Ovary (tissue), 9 donors: Measurements from ENCODE around the gene CCT8. TPM values are rescaled to one million over a fixed set of nuclear protein-coding genes. Genes with fewer than 3 reads are reported as not detected.
"Not testable (repeated sequence)": the region's sequence is repeated elsewhere in the genome, so short reads cannot be mapped to it uniquely, and the experiment has no call there.

Experiments
- DNase-seq, 5 donors: peaks; one replicate each; pipeline ENCODE4 v3.0.0-alpha.2; 2019 to 2020
- H3K27ac ChIP-seq, 2 donors: fragments of 200-600 bp; one replicate each; pipeline versions ENCODE4 v1.5.1 to v1.8.0; 2019 to 2022
- H3K27me3 ChIP-seq: fragments of 200-600 bp; one replicate; pipeline ENCODE4 v1.8.0; 2022
- H3K36me3 ChIP-seq: fragments of 200-600 bp; sonication (generic); one replicate; pipeline ENCODE4 v1.5.1; 2019
- H3K4me1 ChIP-seq: one replicate; pipeline ENCODE4 v1.8.1; 2013; ENCODE audit warnings: mild to moderate bottlenecking, moderate library complexity; ENCODE audit not compliant: insufficient read depth
- H3K4me3 ChIP-seq: fragments of 200-600 bp; sonication (generic); one replicate; pipeline ENCODE4 v1.5.1; 2017
- H3K9me3 ChIP-seq, 2 donors: fragments of 200-600 bp in 1 of 2; sonication (generic) in 1 of 2; one replicate each; pipeline versions ENCODE4 v1.5.1 to v1.8.1; 2013 to 2019; ENCODE audit warnings: mild to moderate bottlenecking in 1 of 2, moderate library complexity in 1 of 2
- CTCF ChIP-seq, 3 donors: fragments of 450-650 bp in 2 of 3; fragments of 200-600 bp in 1 of 3; IDR thresholded peaks; one replicate each; pipeline versions ENCODE4 v1.5.1 to v1.8.0; 2016 to 2022; ENCODE audit warnings: antibody characterized with exemption in 3 of 3, mild to moderate bottlenecking in 1 of 3
- EP300 ChIP-seq: sonication (generic); formaldehyde crosslinking; IDR thresholded peaks from one replicate; pipeline ENCODE4 v1.6.1; 2017; ENCODE audit warnings: antibody characterized with exemption
- POLR2A ChIP-seq: fragments of 450-650 bp; IDR thresholded peaks from one replicate; pipeline ENCODE4 v1.6.1; 2017; ENCODE audit warnings: antibody characterized with exemption, mild to moderate bottlenecking, moderate library complexity
- WGBS, 3 donors: extraction: QIAGEN DNeasy Blood & Tissue Kit in 1 of 3; methylation state at CpG; one replicate each; pipeline versions ENCODE4 v1.1.5 to v1.1.7; 2013 to 2017; 5-methylcytosine and 5-hydroxymethylcytosine counted together
- intact Hi-C, 4 donors: fragments of 100-400 bp; cut with DNase I; formaldehyde crosslinking; loops; one replicate each; pipeline versions ENCODE4 v1.11.0 to v1.15.1; 2022 to 2023
- polyA plus RNA-seq, 2 donors: library from polyadenylated mRNA; stranded (reverse); fragments of 200-250 nt in 1 of 2; fragments of 350-450 nt in 1 of 2; fragmentation: Illumina TruSeq in 1 of 2; extraction: RNeasy Lipid Tissue Mini Kit (QIAGEN cat#74804) in 1 of 2; gene quantifications; one replicate each; pipeline ENCODE4 v1.2.3, GENCODE V29; 2013 to 2014
- total RNA-seq, 7 donors: library from RNA; depleted of rRNA in 2 of 7; stranded (reverse); fragments of >200 nt in 2 of 7; fragmentation: NEBNext Ultra II Directional in 3 of 7; extraction: Animal tissue kit (Norgen Biotek cat#: 25700) in 3 of 7; gene quantifications; one replicate each; pipeline versions ENCODE4 v1.1.0 to v1.2.4, GENCODE V29; 2016 to 2023
- donor health status: DM: no; HTN: no; CAD: no; lungs with moderate emphysema.
- donor health status: DM: no; HTN: no; CAD: no.
- donor health status: Bipolar disorder and iron deficiency.
- donor health status: DM: yes; HTN: yes; CAD: no.
- donor health status: DM: no; HTN: no; CAD: no.
- donor health status: DM: yes; HTN: yes; CAD: no.

CCT8 gene
- total and polyA plus RNA-seq, 9 donors = 89.1 to 175 (median 105) TPM

GRCh38 chr21:29022166-29022565, 51.3 kb downstream of the CCT8 start:
- H3K9me3 ChIP-seq = no peaks in the 10 kb centered on the region
- TF ChIP-seq POLR2A (no peak), EP300 (no peak), CTCF (IDR thresholded peaks at IDR 0.05) (no peak)
- no peaks in the 10 kb centered on the region for H3K36me3 ChIP-seq
- H3K4me3 ChIP-seq = no peak overlapping the region
- 75 to 81% (median 77%) methylated on average over 4 of the region's 4 CpGs for WGBS, 3 donors
- intact Hi-C loops = no loop called here
- no peak for DNase-seq
- peaks cover 10% of the 10 kb centered on the region for H3K4me1 ChIP-seq
- H3K27ac ChIP-seq = no peak overlapping the region
- no peaks in the 10 kb centered on the region for H3K27me3 ChIP-seq

- WGBS, 3 donors = 1 to 14% (median 8%) methylated on average over 12 of the region's 12 CpGs
- H3K9me3 ChIP-seq = no peaks in the 10 kb centered on the region
- no peak for DNase-seq
- H3K36me3 ChIP-seq = no peaks in the 10 kb centered on the region
- no peak overlapping the region for H3K27ac ChIP-seq
- peaks cover 7% of the 10 kb centered on the region for H3K4me1 ChIP-seq
- TF ChIP-seq CTCF (IDR thresholded peaks at IDR 0.05) (no peak), POLR2A (no peak), EP300 (no peak)
- H3K4me3 ChIP-seq = peak overlapping the region; percentile 78
- H3K27me3 ChIP-seq = no peaks in the 10 kb centered on the region
- intact Hi-C loops = no loop called here
Observed at GRCh38 chr21:29018540-29018939, 54.9 kb downstream of the CCT8 start.

GRCh38 chr21:29017639-29018237, 55.7 kb downstream of the CCT8 start:
- intact Hi-C loops = no loop called here
- 67 to 74% (median 72%) methylated on average over 6 of the region's 6 CpGs for WGBS, 3 donors

GRCh38 chr21:29011236-29011635, 62.2 kb downstream of the CCT8 start:
- H3K27me3 ChIP-seq, DNase-seq, H3K9me3 ChIP-seq, H3K36me3 ChIP-seq, H3K4me3 ChIP-seq, intact Hi-C loops, H3K27ac ChIP-seq, H3K4me1 ChIP-seq: not testable (repeated sequence)
- WGBS, 3 donors = 95 to 100% (median 99%) methylated on average over 1 to 30 of the region's 30 CpGs

More at GRCh38 chr21:29017639-29018237, 55.7 kb downstream of the CCT8 start:
- Histone ChIP-seq H3K4me1 (peaks cover 7% of the 10 kb centered on the region), H3K27me3 (no peaks in the 10 kb centered on the region), H3K9me3 (no peaks in the 10 kb centered on the region), H3K36me3 (no peaks in the 10 kb centered on the region), H3K4me3 (no peak overlapping the region), H3K27ac (no peak overlapping the region)
- DNase-seq = no peak
- TF ChIP-seq POLR2A (no peak), EP300 (no peak), CTCF (IDR thresholded peaks at IDR 0.05) (no peak)

- intact Hi-C loops = no loop called here
- no peak for DNase-seq
- H3K9me3 ChIP-seq = no peaks in the 10 kb centered on the region
- no peak for TF ChIP-seq EP300
- TF ChIP-seq CTCF (IDR thresholded peaks at IDR 0.05) = no peak
- TF ChIP-seq POLR2A = no peak
- no peaks in the 10 kb centered on the region for H3K36me3 ChIP-seq
- H3K27me3 ChIP-seq = no peaks in the 10 kb centered on the region
- H3K4me3 ChIP-seq = no peak overlapping the region
- WGBS, 3 donors = 95 to 97% (median 96%) methylated on average over 3 of the region's 3 CpGs
- H3K4me1 ChIP-seq = no peaks in the 10 kb centered on the region
- no peak overlapping the region for H3K27ac ChIP-seq
Observed at GRCh38 chr21:29008367-29008766, 65.1 kb downstream of the CCT8 start.
